ENCODE results near the gene KCNC3.
"Not testable (repeated sequence)": the region's sequence is repeated elsewhere in the genome, so short reads cannot be mapped to it uniquely, and the experiment has no call there.

The KCNC3 gene

GRCh38 chr19:50356691-50357177, 27.6 kb upstream of the KCNC3 start:
- H3F3A ChIP-seq (ENCODE audit: insufficient read depth, low read length) = no peaks in the 10 kb centered on the region
- H4K20me1 ChIP-seq (ENCODE audit: insufficient read depth, low read length) = no peaks in the 10 kb centered on the region
- H3K79me2 ChIP-seq (ENCODE audit: insufficient read depth, low read length) = no peaks in the 10 kb centered on the region
- H3K9me3 ChIP-seq (ENCODE audit: low read length) = no peaks in the 10 kb centered on the region
- no peak overlapping the region for H3K9ac ChIP-seq (ENCODE audit: low read length)
- H2AFZ ChIP-seq (ENCODE audit: low read length) = no peak overlapping the region
- no peaks in the 10 kb centered on the region for H3K9me2 ChIP-seq (ENCODE audit: low read depth, low read length)
- no peaks in the 10 kb centered on the region for H3K36me3 ChIP-seq (ENCODE audit: insufficient read depth, low read length)
- H3K4me3 ChIP-seq (ENCODE audit: low read depth, low read length, poor library complexity, severe bottlenecking) = peak overlapping the region; percentile 64
- TF ChIP-seq EZH2 (IDR thresholded peaks at IDR 0.05; ENCODE audit: borderline replicate concordance, low read length) (no peak), CTCF (IDR thresholded peaks at IDR 0.05; ENCODE audit: low read length) (no peak)
- peaks cover 21% of the 10 kb centered on the region for H3K4me1 ChIP-seq (ENCODE audit: insufficient read depth, low read length, severe bottlenecking)
- no peaks in the 10 kb centered on the region for H3K27me3 ChIP-seq (ENCODE audit: insufficient read depth, low read length)
- peak overlapping the region; percentile 88 for H3K4me2 ChIP-seq (ENCODE audit: low read length)
- H3K27ac ChIP-seq (ENCODE audit: low read depth, low read length, poor library complexity, severe bottlenecking) = no peak overlapping the region

- not testable (repeated sequence) for H3K9me2 ChIP-seq (ENCODE audit: low read depth, low read length); H3K4me3 ChIP-seq (ENCODE audit: low read depth, low read length, poor library complexity, severe bottlenecking); H3K4me2 ChIP-seq (ENCODE audit: low read length); H3K9me3 ChIP-seq (ENCODE audit: low read length); H3K27ac ChIP-seq (ENCODE audit: low read depth, low read length, poor library complexity, severe bottlenecking); H2AFZ ChIP-seq (ENCODE audit: low read length); H4K20me1 ChIP-seq (ENCODE audit: insufficient read depth, low read length); H3F3A ChIP-seq (ENCODE audit: insufficient read depth, low read length); H3K27me3 ChIP-seq (ENCODE audit: insufficient read depth, low read length); H3K79me2 ChIP-seq (ENCODE audit: insufficient read depth, low read length); H3K9ac ChIP-seq (ENCODE audit: low read length); H3K36me3 ChIP-seq (ENCODE audit: insufficient read depth, low read length)
- peaks cover 24% of the 10 kb centered on the region for H3K4me1 ChIP-seq (ENCODE audit: insufficient read depth, low read length, severe bottlenecking)
Observed at GRCh38 chr19:50353487-50353880, 24.3 kb upstream of the KCNC3 start.

GRCh38 chr19:50352242-50352641, 23.1 kb upstream of the KCNC3 start:
- no peak overlapping the region for H2AFZ ChIP-seq (ENCODE audit: low read length)
- H3K27ac ChIP-seq (ENCODE audit: low read depth, low read length, poor library complexity, severe bottlenecking) = no peak overlapping the region

More at GRCh38 chr19:50352242-50352641, 23.1 kb upstream of the KCNC3 start:
- H3F3A ChIP-seq (ENCODE audit: insufficient read depth, low read length) = no peaks in the 10 kb centered on the region
- TF ChIP-seq EZH2 (IDR thresholded peaks at IDR 0.05; ENCODE audit: borderline replicate concordance, low read length) (no peak), CTCF (IDR thresholded peaks at IDR 0.05; ENCODE audit: low read length) (no peak)
- H3K27me3 ChIP-seq (ENCODE audit: insufficient read depth, low read length) = no peaks in the 10 kb centered on the region
- no peaks in the 10 kb centered on the region for H3K36me3 ChIP-seq (ENCODE audit: insufficient read depth, low read length)
- peaks cover 31% of the 10 kb centered on the region for H3K4me1 ChIP-seq (ENCODE audit: insufficient read depth, low read length, severe bottlenecking)
- H3K9ac ChIP-seq (ENCODE audit: low read length) = no peak overlapping the region
- no peaks in the 10 kb centered on the region for H3K79me2 ChIP-seq (ENCODE audit: insufficient read depth, low read length)
- no peak overlapping the region for H3K4me3 ChIP-seq (ENCODE audit: low read depth, low read length, poor library complexity, severe bottlenecking)
- H4K20me1 ChIP-seq (ENCODE audit: insufficient read depth, low read length) = no peaks in the 10 kb centered on the region
- no peak overlapping the region for H3K4me2 ChIP-seq (ENCODE audit: low read length)
- H3K9me3 ChIP-seq (ENCODE audit: low read length) = no peaks in the 10 kb centered on the region
- H3K9me2 ChIP-seq (ENCODE audit: low read depth, low read length) = no peaks in the 10 kb centered on the region
